GM23338 (cell line): ENCODE data around the gene TFPT. TPM values are rescaled to one million over a fixed set of nuclear protein-coding genes. Genes with fewer than 3 reads are reported as not detected.
A peak's percentile ranks its signal among the peaks of the same experiment; 100 is the strongest.

Source experiments
- ATAC-seq: fragments of 200-7000 bp; cut with Tn5 transposase; 3 replicates; pipeline ENCODE4 v1.9.1; 2020
- DNase-seq: peaks from one replicate; pipeline ENCODE4 v3.0.0-alpha.2; 2015; ENCODE audit warnings: low spot score
- H2AFZ ChIP-seq: fragments of 200-600 bp; sonication (generic); 2 replicates; pipeline ENCODE4 v1.8.0; 2016; ENCODE audit warnings: antibody characterized with exemption, mild to moderate bottlenecking, moderate library complexity
- H3F3A ChIP-seq: fragments of 200-600 bp; sonication (generic); replicated peaks from 2 replicates; pipeline ENCODE4 v1.8.0; 2017; ENCODE audit warnings: antibody characterized with exemption, mixed run types, low read depth
- H3K27ac ChIP-seq: fragments of 200-600 bp; sonication (generic); 2 replicates; pipeline ENCODE4 v1.6.1; 2016; ENCODE audit warnings: low read depth
- H3K27me3 ChIP-seq: fragments of 200-600 bp; sonication (generic); 2 replicates; pipeline ENCODE4 v1.8.0; 2016; ENCODE audit warnings: mild to moderate bottlenecking, mixed run types, moderate library complexity; ENCODE audit not compliant: insufficient read depth
- H3K36me3 ChIP-seq: fragments of 200-600 bp; sonication (generic); 2 replicates; pipeline ENCODE4 v1.8.0; 2016; ENCODE audit warnings: mild to moderate bottlenecking; ENCODE audit not compliant: insufficient read depth
- H3K4me1 ChIP-seq: fragments of 200-600 bp; sonication (generic); 2 replicates; pipeline ENCODE4 v1.8.0; 2016; ENCODE audit warnings: mild to moderate bottlenecking, moderate library complexity; ENCODE audit not compliant: insufficient read depth
- H3K4me2 ChIP-seq: fragments of 200-600 bp; sonication (generic); 2 replicates; pipeline ENCODE4 v1.7.1; 2017; ENCODE audit warnings: mixed run types
- H3K4me3 ChIP-seq: fragments of 200-600 bp; sonication (generic); 2 replicates; pipeline ENCODE4 v1.6.1; 2016; ENCODE audit warnings: mixed run types
- H3K79me2 ChIP-seq: fragments of 200-600 bp; sonication (generic); replicated peaks from 2 replicates; pipeline ENCODE4 v1.8.0; 2017; ENCODE audit warnings: mild to moderate bottlenecking; ENCODE audit not compliant: insufficient read depth
- H3K9me2 ChIP-seq: fragments of 200-600 bp; sonication (generic); 2 replicates; pipeline ENCODE4 v1.8.0; 2017; ENCODE audit not compliant: insufficient read depth
- H4K20me1 ChIP-seq: fragments of 200-600 bp; sonication (generic); replicated peaks from 2 replicates; pipeline ENCODE4 v1.8.0; 2017; ENCODE audit warnings: mild to moderate bottlenecking; ENCODE audit not compliant: insufficient read depth
- H3K27ac Mint-ChIP-seq: 2 replicates; pipeline ENCODE4 v1.8.0; 2020; ENCODE audit warnings: inconsistent platforms, mild to moderate bottlenecking, moderate library complexity, mixed read lengths
- H3K27me3 Mint-ChIP-seq: 3 replicates; pipeline ENCODE4 v1.8.0; 2022; ENCODE audit warnings: low read depth, mild to moderate bottlenecking, moderate library complexity, mixed read lengths, inconsistent platforms; ENCODE audit not compliant: insufficient read depth, poor library complexity
- H3K36me3 Mint-ChIP-seq: 3 replicates; pipeline ENCODE4 v1.8.0; 2021; ENCODE audit warnings: low read depth, mild to moderate bottlenecking, inconsistent platforms, moderate library complexity, mixed read lengths
- H3K4me1 Mint-ChIP-seq: 3 replicates; pipeline ENCODE4 v1.8.0; 2020; ENCODE audit warnings: mild to moderate bottlenecking, inconsistent platforms, mixed read lengths
- H3K4me3 Mint-ChIP-seq: 3 replicates; pipeline ENCODE4 v1.8.0; 2021; ENCODE audit warnings: moderate library complexity, mild to moderate bottlenecking, inconsistent platforms, mixed read lengths
- H3K9me3 Mint-ChIP-seq: 3 replicates; pipeline ENCODE4 v1.8.0; 2020; ENCODE audit warnings: moderate library complexity, mild to moderate bottlenecking, inconsistent platforms, mixed read lengths
- EZH2phosphoT487 ChIP-seq: fragments of 200-600 bp; sonication (generic); IDR thresholded peaks from one replicate; pipeline ENCODE4 v1.8.1; 2018; ENCODE audit warnings: antibody characterized with exemption; ENCODE audit not compliant: unreplicated experiment
- POLR2AphosphoS5 ChIP-seq: IDR thresholded peaks from 2 replicates; pipeline ENCODE4 v1.6.1; 2016; ENCODE audit warnings: antibody characterized with exemption, low read depth
- ZNF114 ChIP-seq: fragments of 250-450 bp; sonication (Bioruptor Pico); IDR thresholded peaks from 2 replicates; pipeline ENCODE4 v1.5.0; 2020; ENCODE audit warnings: mild to moderate bottlenecking, moderate library complexity
- polyA plus RNA-seq: library from polyadenylated mRNA; unstranded; fragments of >200 nt; fragmentation: Nextera tagmentation; extraction: Ambion mirVana; gene quantifications from 2 replicates; pipeline ENCODE4 v1.2.1, GENCODE V29; 2016
- total RNA-seq: library from RNA; depleted of rRNA; stranded (reverse); fragments of >200 nt; shearing (Covaris generic); gene quantifications from 2 replicates; pipeline ENCODE4 v1.2.3, GENCODE V29; 2014
- TF ChIP-seq, protein P1 (sequence below): IDR thresholded peaks from 2 replicates; pipeline ENCODE4 v1.6.1; 2016; ENCODE audit warnings: antibody characterized with exemption
- TF ChIP-seq, protein P2 (sequence below), 2 experiments: fragments of 200-600 bp in 1 of 2; sonication (generic) in 1 of 2; conservative IDR thresholded peaks; 2 replicates each; pipeline versions ENCODE4 v1.5.1 to v1.6.1; 2016 to 2017; ENCODE audit warnings: antibody characterized with exemption in 2 of 2, low read depth in 2 of 2, mild to moderate bottlenecking in 2 of 2, moderate library complexity in 1 of 2

The TFPT gene
- total and polyA plus RNA-seq, 2 experiments from 2014 or later, result 12.0 to 18.3 TPM

DNA sequence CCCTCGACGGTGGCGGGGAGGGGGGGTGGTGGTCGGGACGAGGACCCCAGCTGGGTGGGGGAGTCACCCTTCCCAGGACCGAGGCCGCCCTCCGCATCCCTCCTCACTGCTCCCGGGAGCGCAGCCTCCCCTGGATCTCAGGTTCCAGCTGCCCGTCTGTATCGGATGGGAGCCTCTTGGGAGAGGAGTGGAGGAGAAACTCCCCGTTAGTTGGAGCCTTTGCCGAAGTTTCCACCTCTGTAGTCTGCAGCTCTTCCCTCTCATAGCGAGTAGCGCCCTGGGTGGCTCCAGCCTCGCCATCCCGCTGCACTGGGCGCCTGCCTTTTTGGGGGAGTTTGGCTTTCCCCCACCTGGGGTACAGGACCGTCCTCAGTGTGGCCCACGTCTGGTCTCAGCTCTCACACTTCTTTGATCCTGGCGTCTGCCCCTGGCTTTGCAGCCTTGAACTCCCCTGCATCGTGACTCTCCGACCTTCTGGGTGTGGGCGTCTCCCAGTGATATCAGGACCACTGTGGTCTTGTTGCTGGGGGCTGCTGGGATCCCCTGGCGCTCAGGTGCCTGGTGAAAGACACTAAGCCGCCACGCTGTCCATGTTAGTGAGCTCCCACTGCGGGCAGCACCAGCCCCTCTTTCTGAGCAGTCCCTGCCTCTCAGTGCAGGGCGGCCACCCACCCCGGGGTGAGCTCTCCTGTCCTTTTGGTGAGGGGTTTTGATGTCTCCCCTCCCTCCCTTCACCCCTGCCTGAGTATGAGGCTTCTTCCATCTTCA lies 23.2 kb upstream of the TFPT start (continued):
- TF ChIP-seq, protein P1, sequence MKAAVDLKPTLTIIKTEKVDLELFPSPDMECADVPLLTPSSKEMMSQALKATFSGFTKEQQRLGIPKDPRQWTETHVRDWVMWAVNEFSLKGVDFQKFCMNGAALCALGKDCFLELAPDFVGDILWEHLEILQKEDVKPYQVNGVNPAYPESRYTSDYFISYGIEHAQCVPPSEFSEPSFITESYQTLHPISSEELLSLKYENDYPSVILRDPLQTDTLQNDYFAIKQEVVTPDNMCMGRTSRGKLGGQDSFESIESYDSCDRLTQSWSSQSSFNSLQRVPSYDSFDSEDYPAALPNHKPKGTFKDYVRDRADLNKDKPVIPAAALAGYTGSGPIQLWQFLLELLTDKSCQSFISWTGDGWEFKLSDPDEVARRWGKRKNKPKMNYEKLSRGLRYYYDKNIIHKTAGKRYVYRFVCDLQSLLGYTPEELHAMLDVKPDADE, result no peak
- TF ChIP-seq, protein P2, sequence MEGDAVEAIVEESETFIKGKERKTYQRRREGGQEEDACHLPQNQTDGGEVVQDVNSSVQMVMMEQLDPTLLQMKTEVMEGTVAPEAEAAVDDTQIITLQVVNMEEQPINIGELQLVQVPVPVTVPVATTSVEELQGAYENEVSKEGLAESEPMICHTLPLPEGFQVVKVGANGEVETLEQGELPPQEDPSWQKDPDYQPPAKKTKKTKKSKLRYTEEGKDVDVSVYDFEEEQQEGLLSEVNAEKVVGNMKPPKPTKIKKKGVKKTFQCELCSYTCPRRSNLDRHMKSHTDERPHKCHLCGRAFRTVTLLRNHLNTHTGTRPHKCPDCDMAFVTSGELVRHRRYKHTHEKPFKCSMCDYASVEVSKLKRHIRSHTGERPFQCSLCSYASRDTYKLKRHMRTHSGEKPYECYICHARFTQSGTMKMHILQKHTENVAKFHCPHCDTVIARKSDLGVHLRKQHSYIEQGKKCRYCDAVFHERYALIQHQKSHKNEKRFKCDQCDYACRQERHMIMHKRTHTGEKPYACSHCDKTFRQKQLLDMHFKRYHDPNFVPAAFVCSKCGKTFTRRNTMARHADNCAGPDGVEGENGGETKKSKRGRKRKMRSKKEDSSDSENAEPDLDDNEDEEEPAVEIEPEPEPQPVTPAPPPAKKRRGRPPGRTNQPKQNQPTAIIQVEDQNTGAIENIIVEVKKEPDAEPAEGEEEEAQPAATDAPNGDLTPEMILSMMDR (conservative IDR thresholded peaks at IDR 0.05; ENCODE audit: low read depth in 2 of 2), result no peak
- TF ChIP-seq ZNF114, result no peak

DNA sequence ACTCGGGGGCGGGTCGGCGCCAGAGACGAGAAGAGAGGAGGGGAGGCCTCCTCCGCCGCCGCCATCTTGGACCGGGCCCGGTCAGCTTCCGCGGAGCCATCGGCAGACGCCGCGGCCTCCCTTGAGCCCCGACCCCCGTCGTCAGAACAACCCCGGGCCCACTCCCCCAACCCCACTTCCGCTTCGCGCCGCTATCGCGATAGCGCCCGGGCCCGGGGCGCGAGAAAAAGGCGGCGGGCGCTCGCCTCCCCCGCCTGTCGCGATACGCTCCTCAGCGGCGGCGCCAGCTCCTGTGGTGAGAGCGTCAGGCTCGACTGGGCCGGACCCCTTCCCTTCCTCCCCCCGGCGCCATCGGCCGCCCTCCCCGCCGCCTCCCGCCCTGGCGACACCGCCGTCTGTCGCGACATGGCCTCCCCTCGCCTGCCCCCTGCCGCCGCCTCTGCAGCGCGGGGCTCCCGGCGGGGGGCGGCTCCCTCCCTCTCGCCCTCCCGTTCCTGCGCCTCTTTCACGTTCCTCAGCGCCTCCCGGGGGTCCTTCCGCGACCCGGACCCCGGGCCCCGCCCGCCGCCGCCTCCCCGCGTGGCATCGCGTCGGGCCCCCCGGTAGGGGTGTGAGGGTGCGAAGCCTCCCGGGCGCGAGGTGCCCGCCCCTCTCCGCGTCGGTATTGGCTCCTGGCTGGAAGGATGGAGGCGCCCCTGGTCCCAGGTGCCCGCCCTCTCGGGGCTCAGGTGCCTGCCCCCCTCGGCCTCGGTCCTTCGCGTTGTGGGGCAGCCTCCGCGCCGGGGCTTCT lies 22.4 kb upstream of the TFPT start, which contains the start of gene CNOT3:
CNOT3 (plus strand) TSS at position 64 of the 790 bp plus-strand sequence. CDS start 5,217 bp downstream, outside the sequence.
- Histone ChIP-seq H3K36me3 (peaks cover 5% of the 10 kb centered on the region), H3K27me3 (no peaks in the 10 kb centered on the region), H2AFZ (0 out of 2 replicates have a peak within 1 kb of the TSS, but pooled peaks have one; percentile 0), H3K4me1 (peaks cover 7% of the 10 kb centered on the region), H3K4me2 (peak within 1 kb of the TSS; percentile 93), H4K20me1 (peaks cover 43% of the 10 kb centered on the region), H3K9me2 (no peaks in the 10 kb centered on the region), H3K4me3 (peak within 1 kb of the TSS; percentile 87), H3F3A (peaks cover 16% of the 10 kb centered on the region), H3K27ac (peak within 1 kb of the TSS; percentile 60), H3K79me2 (peaks cover 48% of the 10 kb centered on the region)
- TF ChIP-seq EZH2phosphoT487, result no peak
- TF ChIP-seq, protein P2 (conservative IDR thresholded peaks at IDR 0.05; ENCODE audit: low read depth in 2 of 2), result peak; percentile 16 to 17; a peak in 1 of 4 replicates
- peak; percentile 78 for TF ChIP-seq POLR2AphosphoS5
- H3K9me3 Mint-ChIP-seq, result peaks cover 7% of the 10 kb centered on the region
- peak; percentile 47 for DNase-seq
- peak within 1 kb of the TSS; percentile 93 for H3K27ac Mint-ChIP-seq
- H3K27me3 Mint-ChIP-seq, result peaks cover 24% of the 10 kb centered on the region
- peaks cover 36% of the 10 kb centered on the region for H3K36me3 Mint-ChIP-seq
- H3K4me3 Mint-ChIP-seq, result peak within 1 kb of the TSS; percentile 86
- peaks cover 33% of the 10 kb centered on the region for H3K4me1 Mint-ChIP-seq
- ATAC-seq, result peak; percentile 2; the same call in 2 of the 3 replicates
